ENCODE results near the gene DNAH3.
"Not testable (repeated sequence)": the region's sequence is repeated elsewhere in the genome, so short reads cannot be mapped to it uniquely, and the experiment has no call there.

The DNAH3 gene

GRCh38 chr16:21057875-21058274, 92.8 kb downstream of the DNAH3 start:
- H3K4me3 ChIP-seq (ENCODE audit: low read depth, low read length): no peak overlapping the region
- in situ Hi-C loops (cut with HindIII; ENCODE audit: low sequenced_read_pairs): no loop called here
- TF ChIP-seq, protein P1, sequence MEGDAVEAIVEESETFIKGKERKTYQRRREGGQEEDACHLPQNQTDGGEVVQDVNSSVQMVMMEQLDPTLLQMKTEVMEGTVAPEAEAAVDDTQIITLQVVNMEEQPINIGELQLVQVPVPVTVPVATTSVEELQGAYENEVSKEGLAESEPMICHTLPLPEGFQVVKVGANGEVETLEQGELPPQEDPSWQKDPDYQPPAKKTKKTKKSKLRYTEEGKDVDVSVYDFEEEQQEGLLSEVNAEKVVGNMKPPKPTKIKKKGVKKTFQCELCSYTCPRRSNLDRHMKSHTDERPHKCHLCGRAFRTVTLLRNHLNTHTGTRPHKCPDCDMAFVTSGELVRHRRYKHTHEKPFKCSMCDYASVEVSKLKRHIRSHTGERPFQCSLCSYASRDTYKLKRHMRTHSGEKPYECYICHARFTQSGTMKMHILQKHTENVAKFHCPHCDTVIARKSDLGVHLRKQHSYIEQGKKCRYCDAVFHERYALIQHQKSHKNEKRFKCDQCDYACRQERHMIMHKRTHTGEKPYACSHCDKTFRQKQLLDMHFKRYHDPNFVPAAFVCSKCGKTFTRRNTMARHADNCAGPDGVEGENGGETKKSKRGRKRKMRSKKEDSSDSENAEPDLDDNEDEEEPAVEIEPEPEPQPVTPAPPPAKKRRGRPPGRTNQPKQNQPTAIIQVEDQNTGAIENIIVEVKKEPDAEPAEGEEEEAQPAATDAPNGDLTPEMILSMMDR (IDR thresholded peaks at IDR 0.05; ENCODE audit: low read depth, low read length, missing control alignments): no peak

GRCh38 chr16:21056396-21056795, 94.2 kb downstream of the DNAH3 start:
- H3K4me3 ChIP-seq (ENCODE audit: low read depth, low read length): no peak overlapping the region
- in situ Hi-C loops (cut with HindIII; ENCODE audit: low sequenced_read_pairs): no loop called here
- DNase-seq (ENCODE audit: low read depth): no peak
- TF ChIP-seq, protein P1 (IDR thresholded peaks at IDR 0.05; ENCODE audit: low read depth, low read length, missing control alignments): no peak

More at GRCh38 chr16:21057875-21058274, 92.8 kb downstream of the DNAH3 start:
- no peak for DNase-seq (ENCODE audit: low read depth)

GRCh38 chr16:21055738-21056137, 94.9 kb downstream of the DNAH3 start:
- H3K4me3 ChIP-seq (ENCODE audit: low read depth, low read length); in situ Hi-C loops (cut with HindIII; ENCODE audit: low sequenced_read_pairs); DNase-seq (ENCODE audit: low read depth): not testable (repeated sequence)

GRCh38 chr16:21053590-21053989, 97.1 kb downstream of the DNAH3 start:
- in situ Hi-C loops (cut with HindIII; ENCODE audit: low sequenced_read_pairs): no loop called here
- TF ChIP-seq, protein P1 (IDR thresholded peaks at IDR 0.05; ENCODE audit: low read depth, low read length, missing control alignments): no peak
- no peak for DNase-seq (ENCODE audit: low read depth)
- no peak overlapping the region for H3K4me3 ChIP-seq (ENCODE audit: low read depth, low read length)

- in situ Hi-C loops (cut with HindIII; ENCODE audit: low sequenced_read_pairs); H3K4me3 ChIP-seq (ENCODE audit: low read depth, low read length); DNase-seq (ENCODE audit: low read depth): not testable (repeated sequence)
These were observed 102.3 kb downstream of the DNAH3 start for GRCh38 chr16:21048091-21048912.

GRCh38 chr16:21038197-21038596, 112.4 kb downstream of the DNAH3 start:
- H3K4me3 ChIP-seq (ENCODE audit: low read depth, low read length): no peak overlapping the region
- TF ChIP-seq, protein P1 (IDR thresholded peaks at IDR 0.05; ENCODE audit: low read depth, low read length, missing control alignments): no peak
- no peak for DNase-seq (ENCODE audit: low read depth)
- in situ Hi-C loops (cut with HindIII; ENCODE audit: low sequenced_read_pairs): no loop called here

DNA sequence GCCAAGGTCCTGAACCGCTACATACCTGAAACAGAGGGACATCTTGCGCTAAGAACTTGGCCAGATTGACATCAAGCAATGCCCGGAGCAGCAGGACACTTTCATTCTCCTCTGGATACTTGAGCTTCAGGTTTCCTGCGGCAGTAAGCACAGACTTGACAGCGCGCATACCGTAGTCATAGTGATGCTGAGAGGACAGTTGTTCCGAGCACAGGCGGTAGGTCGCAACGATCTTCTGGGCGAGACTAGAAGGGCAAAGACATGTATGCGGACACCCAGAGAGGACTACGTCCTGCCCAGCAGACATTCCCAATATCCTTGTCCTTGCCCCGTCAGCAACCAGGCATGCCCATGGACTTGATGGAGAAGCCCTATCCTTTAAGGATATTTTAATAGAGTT, 112.9 kb downstream of the DNAH3 start:
- DNase-seq (ENCODE audit: low read depth): no peak
- no peak overlapping the region for H3K4me3 ChIP-seq (ENCODE audit: low read depth, low read length)
- TF ChIP-seq, protein P1 (IDR thresholded peaks at IDR 0.05; ENCODE audit: low read depth, low read length, missing control alignments): no peak
- in situ Hi-C loops (cut with HindIII; ENCODE audit: low sequenced_read_pairs): no loop called here

Data from astrocyte of the cerebellum (primary cell).